H1 (cell line): ENCODE data around the gene METRNL. TPM values are rescaled to one million over a fixed set of nuclear protein-coding genes. Genes with fewer than 3 reads are reported as not detected.

Experiments
- CTCF ChIA-PET: fragments of 300-600 bp; sonication (Branson Sonifier 250); formaldehyde crosslinking; loops from one replicate; lab custom pipeline; 2021; ENCODE audit not compliant: partially characterized antibody; lab: Charles Lee
- POLR2A ChIA-PET: fragments of 300-600 bp; sonication (Branson Sonifier 250); formaldehyde crosslinking; loops from one replicate; lab custom pipeline; 2021; ENCODE audit warnings: inconsistent platforms; ENCODE audit not compliant: partially characterized antibody; lab: Charles Lee
- DNase-seq, 2 experiments: peaks; one replicate each; pipeline versions ENCODE4 v3.0.0 to v3.0.0-alpha.2; 2010 to 2022; ENCODE audit warnings: low spot score in 2 of 2, low read depth in 1 of 2, mixed read lengths in 1 of 2
- FAIRE-seq: peaks from 2 replicates; lab custom pipeline; 2011; peaks lifted over from hg19 to GRCh38; lab: Jason Lieb, UNC
- H2AFZ ChIP-seq: 2 replicates; pipeline ENCODE4 v1.8.1; 2012; ENCODE audit warnings: low read length, inconsistent platforms
- H2AK5ac ChIP-seq: 2 replicates; pipeline ENCODE4 v1.6.1; 2013; ENCODE audit warnings: low read depth, low read length
- H2BK120ac ChIP-seq: replicated peaks from 2 replicates; pipeline ENCODE3; 2013; ENCODE audit warnings: low read depth, low read length, inconsistent platforms
- H2BK12ac ChIP-seq: 2 replicates; pipeline ENCODE4 v1.6.1; 2013; ENCODE audit warnings: low read depth, low read length
- H2BK15ac ChIP-seq: 2 replicates; pipeline ENCODE4 v1.6.1; 2013; ENCODE audit warnings: low read length
- H2BK20ac ChIP-seq: 2 replicates; pipeline ENCODE4 v1.6.1; 2013; ENCODE audit warnings: low read length
- H2BK5ac ChIP-seq: 2 replicates; pipeline ENCODE4 v1.6.1; 2013; ENCODE audit warnings: low read depth, low read length
- H3K14ac ChIP-seq: 2 replicates; pipeline ENCODE4 v1.6.1; 2013; ENCODE audit warnings: inconsistent platforms; ENCODE audit not compliant: insufficient read length
- H3K18ac ChIP-seq: 2 replicates; pipeline ENCODE4 v1.6.1; 2013; ENCODE audit warnings: low read length; ENCODE audit errors: extremely low read depth
- H3K23ac ChIP-seq: 2 replicates; pipeline ENCODE4 v1.6.1; 2013; ENCODE audit warnings: inconsistent platforms; ENCODE audit not compliant: insufficient read length
- H3K23me2 ChIP-seq: 2 replicates; pipeline ENCODE4 v1.6.1; 2013; ENCODE audit warnings: low read depth, low read length
- H3K27ac ChIP-seq: 2 replicates; pipeline ENCODE4 v1.6.1; 2011; ENCODE audit warnings: low read depth, low read length, inconsistent platforms
- H3K27me3 ChIP-seq, 4 experiments: replicated peaks in 1 of 4; 1 replicate in 1 of 4; 2 replicates in 3 of 4; pipeline versions ENCODE4 v1.6.1 to v1.8.1; 2011 to 2013; ENCODE audit warnings: low read length in 3 of 4, mild to moderate bottlenecking in 3 of 4, inconsistent platforms in 2 of 4, mixed read lengths in 2 of 4, moderate library complexity in 1 of 4; ENCODE audit not compliant: control insufficient read depth in 3 of 4, insufficient read depth in 3 of 4; ENCODE audit errors: extremely low read depth in 1 of 4
- H3K36me3 ChIP-seq, 4 experiments: 2 replicates each; pipeline versions ENCODE4 v1.6.1 to v1.8.1; 2011 to 2013; ENCODE audit warnings: mild to moderate bottlenecking in 4 of 4, low read length in 3 of 4, moderate library complexity in 2 of 4, control low read depth in 1 of 4, inconsistent platforms in 1 of 4; ENCODE audit not compliant: insufficient read depth in 4 of 4, control insufficient read depth in 2 of 4
- H3K4ac ChIP-seq: replicated peaks from 2 replicates; pipeline ENCODE3; 2013; ENCODE audit warnings: low read length, low read depth, mixed read lengths, inconsistent platforms; ENCODE audit not compliant: insufficient read length
- H3K4me1 ChIP-seq, 4 experiments: replicated peaks in 1 of 4; 1 replicate in 1 of 4; 2 replicates in 3 of 4; pipeline versions ENCODE4 v1.6.1 to v1.8.1; 2011 to 2013; ENCODE audit warnings: low read length in 3 of 4, inconsistent platforms in 2 of 4, mixed read lengths in 1 of 4; ENCODE audit not compliant: insufficient read depth in 4 of 4, control insufficient read depth in 3 of 4
- H3K4me2 ChIP-seq, 2 experiments: 2 replicates each; pipeline versions ENCODE4 v1.6.1 to v1.8.1; 2011 to 2013; ENCODE audit warnings: low read depth in 2 of 2, low read length in 2 of 2, control low read depth in 1 of 2, inconsistent platforms in 1 of 2, mild to moderate bottlenecking in 1 of 2; ENCODE audit not compliant: insufficient read depth in 1 of 2
- H3K4me3 ChIP-seq, 4 experiments: fragments of 200-600, 300-600 bp in 1 of 4; sonication (generic), shearing (Covaris generic), sonication (Bioruptor Twin) in 1 of 4; 2 replicates each; pipeline versions ENCODE4 v1.5.1 to v1.8.1; 2011 to 2016; ENCODE audit warnings: low read length in 4 of 4, low read depth in 3 of 4, control low read depth in 2 of 4, inconsistent platforms in 2 of 4, mild to moderate bottlenecking in 2 of 4, mixed read lengths in 1 of 4, moderate library complexity in 1 of 4; ENCODE audit not compliant: insufficient read depth in 2 of 4; ENCODE audit errors: extremely low read depth in 1 of 4
- H3K56ac ChIP-seq: replicated peaks from 2 replicates; pipeline ENCODE3; 2013; ENCODE audit warnings: low read depth, mild to moderate bottlenecking, mixed read lengths, low read length, inconsistent platforms; ENCODE audit not compliant: insufficient read length
- H3K79me1 ChIP-seq: 2 replicates; pipeline ENCODE4 v1.6.1; 2013; ENCODE audit warnings: low read depth, low read length, control low read depth
- H3K79me2 ChIP-seq, 2 experiments: 2 replicates each; pipeline versions ENCODE4 v1.6.1 to v1.8.1; 2012 to 2013; ENCODE audit warnings: low read length in 2 of 2, mild to moderate bottlenecking in 2 of 2, inconsistent platforms in 1 of 2; ENCODE audit not compliant: insufficient read depth in 2 of 2, control insufficient read depth in 1 of 2
- H3K9ac ChIP-seq, 4 experiments: replicated peaks in 1 of 4; 1 replicate in 1 of 4; 2 replicates in 3 of 4; pipeline versions ENCODE4 v1.6.1 to v1.8.1; 2011 to 2013; ENCODE audit warnings: low read depth in 3 of 4, low read length in 3 of 4, control low read depth in 2 of 4, mild to moderate bottlenecking in 2 of 4, moderate library complexity in 2 of 4, inconsistent platforms in 1 of 4; ENCODE audit errors: extremely low read depth in 1 of 4
- H3K9me3 ChIP-seq, 2 experiments: 2 replicates each; pipeline versions ENCODE4 v1.6.1 to v1.8.1; 2012 to 2013; ENCODE audit warnings: mild to moderate bottlenecking in 2 of 2, moderate library complexity in 2 of 2, control low read depth in 1 of 2, inconsistent platforms in 1 of 2, low read depth in 1 of 2, low read length in 1 of 2, mixed read lengths in 1 of 2; ENCODE audit not compliant: insufficient read depth in 2 of 2
- H4K20me1 ChIP-seq, 2 experiments: replicated peaks in 1 of 2; 2 replicates each; pipeline versions ENCODE3 to v1.8.1; 2011 to 2013; ENCODE audit warnings: inconsistent platforms in 2 of 2, low read length in 2 of 2, mild to moderate bottlenecking in 1 of 2; ENCODE audit not compliant: insufficient read depth in 2 of 2, control insufficient read depth in 1 of 2
- H4K5ac ChIP-seq: 2 replicates; pipeline ENCODE4 v1.6.1; 2013; ENCODE audit warnings: low read length, low read depth, mixed read lengths, inconsistent platforms; ENCODE audit not compliant: insufficient read length
- H4K8ac ChIP-seq: 2 replicates; pipeline ENCODE4 v1.8.0; 2013; ENCODE audit warnings: mild to moderate bottlenecking, moderate library complexity, low read length, inconsistent platforms; ENCODE audit not compliant: insufficient read depth; ENCODE audit errors: extremely low read depth
- H4K91ac ChIP-seq: replicated peaks from 2 replicates; pipeline ENCODE3; 2013; ENCODE audit warnings: low read length, mixed read lengths, inconsistent platforms; ENCODE audit not compliant: insufficient read length
- BCL11A ChIP-seq, 2 experiments: IDR thresholded peaks; one replicate each; pipeline ENCODE4 v1.6.1; 2011; ENCODE audit warnings: low read depth in 2 of 2, low read length in 2 of 2, mild to moderate bottlenecking in 2 of 2
- CHD1 ChIP-seq: IDR thresholded peaks from 2 replicates; pipeline ENCODE4 v1.6.1; 2012; ENCODE audit warnings: low read depth, low read length, improper control_type of control experiment
- EGR1 ChIP-seq: IDR thresholded peaks from 2 replicates; pipeline ENCODE4 v1.6.1; 2011; ENCODE audit warnings: low read depth, low read length, borderline replicate concordance
- HDAC6 ChIP-seq: IDR thresholded peaks from one replicate; pipeline ENCODE4 v1.7.1; 2012; ENCODE audit warnings: low read depth, mild to moderate bottlenecking, inconsistent platforms, low read length, moderate library complexity
- KDM5A ChIP-seq: fragments of 200-600 bp; IDR thresholded peaks from 2 replicates; pipeline ENCODE4 v1.7.1; 2012; ENCODE audit warnings: mild to moderate bottlenecking, low read length, inconsistent platforms, mixed read lengths
- POLR2AphosphoS5 ChIP-seq: IDR thresholded peaks from 2 replicates; pipeline ENCODE4 v1.6.1; 2011; ENCODE audit warnings: low read depth, low read length
- RFX5 ChIP-seq: IDR thresholded peaks from 2 replicates; pipeline ENCODE4 v1.6.1; 2011; ENCODE audit warnings: low read depth, low read length, improper control_type of control experiment, borderline replicate concordance
- SIX5 ChIP-seq: IDR thresholded peaks from 2 replicates; pipeline ENCODE4 v1.6.1; 2011; ENCODE audit warnings: mild to moderate bottlenecking, low read depth, low read length
- SP2 ChIP-seq: IDR thresholded peaks from 2 replicates; pipeline ENCODE4 v1.6.1; 2012; ENCODE audit warnings: mild to moderate bottlenecking, low read length, inconsistent platforms
- SUZ12 ChIP-seq: fragments of 200-600 bp; sonication (generic); IDR thresholded peaks from 2 replicates; pipeline ENCODE4 v1.6.1; 2012; ENCODE audit warnings: mild to moderate bottlenecking, inconsistent platforms, low read length, moderate library complexity, mixed read lengths
- TAF1 ChIP-seq: IDR thresholded peaks from 2 replicates; pipeline ENCODE4 v1.6.1; 2011; ENCODE audit warnings: mild to moderate bottlenecking, low read depth, low read length
- TCF12 ChIP-seq: IDR thresholded peaks from 2 replicates; pipeline ENCODE4 v1.6.1; 2011; ENCODE audit warnings: low read depth, mild to moderate bottlenecking, low read length
- YY1 ChIP-seq: IDR thresholded peaks from 2 replicates; pipeline ENCODE4 v1.6.1; 2011; ENCODE audit warnings: low read depth, mild to moderate bottlenecking, low read length
- WGBS, 2 experiments: shearing (Covaris generic) in 1 of 2; methylation state at CpG; one replicate each; pipeline versions ENCODE4 v1.1.6 to v1.1.7; 2013 to 2015; ENCODE audit warnings: low lambda C conversion rate in 2 of 2, mixed read lengths in 2 of 2, inconsistent platforms in 1 of 2, low coverage in 1 of 2, missing lambda C conversion rate in 1 of 2; ENCODE audit not compliant: insufficient replicate concordance in 2 of 2, insufficient coverage in 1 of 2, insufficient read length in 1 of 2; ENCODE audit errors: extremely low coverage in 1 of 2, missing lambda C conversion rate in 1 of 2; 5-methylcytosine and 5-hydroxymethylcytosine counted together
- polyA plus RNA-seq, 7 experiments: library from polyadenylated mRNA; depleted of rRNA in 3 of 7; stranded (reverse) in 5 of 7; unstranded in 2 of 7; fragments of >200 nt in 5 of 7; fragments of 200-250 nt in 2 of 7; gene quantifications; 1 replicate in 5 of 7; 2 replicates in 1 of 7; 4 replicates in 1 of 7; pipeline versions ENCODE4 v1.2.1 to v1.2.3, GENCODE V29; 2011 to 2013; ENCODE audit warnings: missing spikeins in 2 of 7, mixed read lengths in 2 of 7
- total RNA-seq: library from RNA; stranded (reverse); fragmentation: NEBNext Ultra II Directional; extraction: Animal tissue kit (Norgen Biotek cat#: 25700); gene quantifications from 2 replicates; pipeline ENCODE4 v1.2.1, GENCODE V29; 2021
- TF ChIP-seq, protein P1 (sequence below): IDR thresholded peaks from 2 replicates; pipeline ENCODE4 v1.6.1; 2011; ENCODE audit warnings: low read length, improper control_type of control experiment

Gene METRNL
- total and polyA plus RNA-seq, 2 of the 8 experiments (the other 6 are each of a cell fraction or from before 2014, with no cell fraction given) = 13.9 to 14.2 TPM

DNA sequence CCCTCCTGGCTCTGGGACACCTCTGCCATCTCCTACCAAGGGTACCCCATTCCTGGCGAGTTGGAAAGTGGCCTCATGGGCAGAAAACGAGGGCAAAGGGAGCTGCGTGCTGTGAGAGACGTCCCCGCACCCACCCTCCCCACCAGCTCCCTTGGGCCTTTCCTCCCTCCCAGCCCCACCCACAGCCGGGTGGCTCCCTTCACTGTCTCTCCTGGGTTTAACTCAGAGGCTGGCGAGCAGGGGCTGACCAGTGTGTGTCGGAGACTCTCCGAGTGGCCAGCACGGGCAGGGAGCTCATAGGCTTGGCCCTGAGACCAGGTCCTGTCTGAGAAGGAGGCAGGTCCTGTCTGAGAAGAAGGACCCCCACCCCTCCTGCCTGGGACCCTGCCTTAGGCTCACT lies 26.1 kb downstream of the METRNL start:
- Histone ChIP-seq H3K56ac (no peak overlapping the region), H3K4me3 (no peak overlapping the region)
- CTCF ChIA-PET = interaction anchor here (0.6 to 3.7 kb wide), 5 partner anchors 12 to 192 kb away, joined by 3 to 18 read pairs (median 4); no protein-coding TSS in a partner anchor
- TF ChIP-seq HDAC6 (no peak), EGR1 (no peak), SIX5 (no peak), BCL11A (IDR thresholded peaks at IDR 0.05; ENCODE audit: low read depth in 2 of 2, low read length in 2 of 2) (no peak), POLR2AphosphoS5 (no peak), SUZ12 (no peak), SP2 (no peak), TCF12 (no peak), KDM5A (no peak), RFX5 (no peak), YY1 (no peak), CHD1 (no peak), TAF1 (no peak)
- TF ChIP-seq, protein P1, sequence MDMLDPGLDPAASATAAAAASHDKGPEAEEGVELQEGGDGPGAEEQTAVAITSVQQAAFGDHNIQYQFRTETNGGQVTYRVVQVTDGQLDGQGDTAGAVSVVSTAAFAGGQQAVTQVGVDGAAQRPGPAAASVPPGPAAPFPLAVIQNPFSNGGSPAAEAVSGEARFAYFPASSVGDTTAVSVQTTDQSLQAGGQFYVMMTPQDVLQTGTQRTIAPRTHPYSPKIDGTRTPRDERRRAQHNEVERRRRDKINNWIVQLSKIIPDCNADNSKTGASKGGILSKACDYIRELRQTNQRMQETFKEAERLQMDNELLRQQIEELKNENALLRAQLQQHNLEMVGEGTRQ = no peak

More for the DNA sequence above, 26.1 kb downstream of the METRNL start:
- Histone ChIP-seq H2BK5ac (no peak overlapping the region), H3K23ac (no peak overlapping the region), H3K14ac (no peak overlapping the region), H3K79me1 (no peaks in the 10 kb centered on the region; the same call in 1 of the 2 replicates), H3K4me2 (no peak overlapping the region), H2AFZ (no peak overlapping the region), H3K23me2 (no peaks in the 10 kb centered on the region), H4K20me1 (no peaks in the 10 kb centered on the region), H3K4me1 (peaks cover 0 to 8% (median 0%) of the 10 kb centered on the region in 4 experiments; a peak in 3 of 7 replicates), H3K9ac (no peak overlapping the region), H2AK5ac (no peak overlapping the region), H3K36me3 (no peaks in the 10 kb centered on the region), H3K9me3 (peaks cover 10 to 28% of the 10 kb centered on the region in 2 experiments; a peak in 3 of 4 replicates), H4K5ac (no peak overlapping the region), H2BK15ac (no peak overlapping the region), H3K79me2 (no peaks in the 10 kb centered on the region), H3K18ac (no peak overlapping the region), H2BK12ac (no peak overlapping the region), H4K8ac (no peak overlapping the region), H3K27me3 (no peaks in the 10 kb centered on the region), H3K27ac (no peak overlapping the region), H2BK120ac (no peak overlapping the region), H4K91ac (no peak overlapping the region), H3K4ac (no peak overlapping the region), H2BK20ac (no peak overlapping the region)
- no peak for FAIRE-seq
- WGBS, 2 experiments = 82% methylated on average over 4 of the region's 10 CpGs; no CpG with 5 or more reads in 1 of the 2 experiments
- no peak for DNase-seq
- POLR2A ChIA-PET = interaction anchor here (0.6 to 1.0 kb wide), 2 partner anchors 21 to 94 kb away, joined by 3 to 5 read pairs; no protein-coding TSS in a partner anchor
